ENCODE results near the gene CDH12. TPM values are rescaled to one million over a fixed set of nuclear protein-coding genes. Genes with fewer than 3 reads are reported as not detected.

The CDH12 gene
- total RNA-seq, 2 experiments from 2014 or later = not detected

DNA sequence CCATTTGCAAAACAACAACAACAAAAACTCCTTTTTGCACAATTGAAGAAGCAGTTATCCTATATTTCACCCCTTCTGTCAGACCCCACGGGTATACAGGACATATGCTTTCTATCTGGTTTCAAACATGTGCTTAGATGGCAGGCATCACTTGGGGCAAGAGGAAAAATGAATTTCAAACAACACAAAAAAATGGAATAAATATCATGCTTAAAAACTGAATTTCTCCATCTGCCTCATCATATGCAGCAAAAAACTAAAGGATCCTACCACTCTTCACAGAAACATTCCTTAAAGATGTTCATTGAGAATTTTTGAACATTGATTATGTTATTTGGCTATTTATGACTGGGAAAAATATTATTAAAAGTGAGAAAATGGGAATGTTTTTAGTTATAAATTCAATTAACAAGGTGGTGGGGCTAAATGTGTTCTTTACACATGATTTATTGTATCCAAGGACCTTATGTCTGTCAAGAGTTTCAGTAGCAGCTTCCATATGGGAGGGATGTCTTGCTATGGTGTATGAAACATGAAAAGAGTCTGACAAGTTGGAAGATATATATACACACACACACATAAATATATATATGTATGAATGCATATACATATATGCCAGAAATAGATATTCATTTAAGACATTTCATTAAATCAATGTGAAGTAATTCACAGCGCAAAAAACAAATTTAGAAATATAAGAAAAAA lies 358.0 kb downstream of the CDH12 start:
- H3K27me3 Mint-ChIP-seq = no peaks in the 10 kb centered on the region
- H3K9me3 Mint-ChIP-seq = peaks cover 14% of the 10 kb centered on the region
- no peak for DNase-seq
- ChIA-PET POLR2A (no interaction called here), CTCF (no interaction called here)
- H3K4me3 Mint-ChIP-seq = no peak overlapping the region
- no peaks in the 10 kb centered on the region for H3K4me1 Mint-ChIP-seq
- no peak overlapping the region for H3K27ac Mint-ChIP-seq
- H3K36me3 Mint-ChIP-seq (ENCODE audit: low read depth) = no peaks in the 10 kb centered on the region

- Mint-ChIP-seq H3K4me3 (no peak overlapping the region), H3K9me3 (peaks cover 14% of the 10 kb centered on the region), H3K36me3 (ENCODE audit: low read depth) (no peaks in the 10 kb centered on the region), H3K4me1 (no peaks in the 10 kb centered on the region), H3K27ac (no peak overlapping the region), H3K27me3 (no peaks in the 10 kb centered on the region)
- POLR2A ChIA-PET = no interaction called here
- CTCF ChIA-PET = no interaction called here
- DNase-seq = no peak
These were observed 364.7 kb downstream of the CDH12 start for GRCh38 chr5:22488427-22488826.

DNA sequence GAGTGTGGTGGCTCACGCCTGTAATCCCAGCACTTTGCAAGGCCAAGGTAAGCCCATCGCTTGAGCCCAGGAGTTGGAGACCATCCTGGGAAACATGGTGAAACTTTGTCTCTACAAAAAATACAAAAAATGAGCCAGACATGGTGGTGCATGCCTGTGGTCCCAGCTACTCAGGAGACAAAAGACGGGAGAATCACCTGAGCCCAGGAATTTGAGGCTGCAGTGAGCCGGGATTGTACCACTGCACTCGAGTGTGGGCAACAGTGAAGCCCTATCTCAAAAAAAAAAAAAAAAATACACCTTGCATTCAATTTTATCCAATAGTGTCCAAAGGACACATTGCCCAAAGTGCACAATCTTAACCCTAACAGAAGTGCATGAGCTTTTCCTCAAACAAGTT lies 372.8 kb downstream of the CDH12 start:
- no peak for DNase-seq
- Mint-ChIP-seq H3K4me3 (no peak overlapping the region), H3K36me3 (ENCODE audit: low read depth) (no peaks in the 10 kb centered on the region), H3K27ac (no peak overlapping the region), H3K27me3 (no peaks in the 10 kb centered on the region), H3K4me1 (no peaks in the 10 kb centered on the region), H3K9me3 (peaks cover 12% of the 10 kb centered on the region)
- CTCF ChIA-PET = no interaction called here
- POLR2A ChIA-PET = no interaction called here

GRCh38 chr5:22473886-22474285 lies 379.3 kb downstream of the CDH12 start:
- Mint-ChIP-seq H3K9me3 (peaks cover 13% of the 10 kb centered on the region), H3K4me1 (no peaks in the 10 kb centered on the region), H3K4me3 (no peak overlapping the region), H3K27me3 (no peaks in the 10 kb centered on the region), H3K27ac (no peak overlapping the region), H3K36me3 (ENCODE audit: low read depth) (no peaks in the 10 kb centered on the region)
- DNase-seq = no peak
- ChIA-PET POLR2A (no interaction called here), CTCF (no interaction called here)

DNA sequence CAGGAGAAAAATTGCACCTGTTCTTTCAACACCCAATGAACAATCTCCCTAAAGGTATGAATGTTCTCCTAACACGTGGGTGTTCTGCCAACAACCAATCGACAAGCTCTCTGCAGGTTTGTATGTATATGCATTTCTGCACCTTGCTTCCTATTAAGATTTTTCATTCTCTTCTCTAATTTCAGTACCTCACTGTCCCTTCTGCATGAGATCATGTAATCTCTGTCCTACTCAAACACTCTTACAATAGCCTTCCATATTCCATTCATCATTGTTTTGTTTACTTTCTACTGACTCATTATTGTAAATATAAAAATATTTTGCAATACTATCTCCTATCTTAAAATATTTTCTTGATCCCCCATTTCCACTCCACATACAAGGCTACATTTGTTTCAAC lies 382.0 kb downstream of the CDH12 start:
- POLR2A ChIA-PET = no interaction called here
- Mint-ChIP-seq H3K27me3 (no peaks in the 10 kb centered on the region), H3K27ac (no peak overlapping the region), H3K4me3 (no peak overlapping the region), H3K9me3 (peaks cover 9% of the 10 kb centered on the region), H3K4me1 (no peaks in the 10 kb centered on the region), H3K36me3 (ENCODE audit: low read depth) (no peaks in the 10 kb centered on the region)
- DNase-seq = no peak
- CTCF ChIA-PET = no interaction called here

DNA sequence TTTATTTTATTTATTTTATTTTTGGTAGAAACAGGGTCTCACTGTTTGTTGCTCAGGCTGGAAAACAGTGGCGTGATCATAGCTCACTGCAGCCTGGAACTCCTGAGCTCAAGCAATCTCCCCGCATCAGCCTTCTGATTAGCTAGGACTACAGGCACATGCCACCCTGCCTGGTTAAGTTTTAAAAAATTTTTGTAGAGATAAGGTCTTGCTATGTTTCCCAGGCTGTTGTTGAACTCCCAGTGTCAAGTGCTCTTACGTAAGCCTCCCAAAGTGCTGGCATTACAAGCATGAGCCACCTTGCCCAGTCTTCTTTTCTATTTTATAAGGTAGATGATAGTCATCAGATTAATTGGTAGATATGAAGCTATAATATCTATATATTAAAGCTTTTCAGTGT lies 382.7 kb downstream of the CDH12 start:
- peaks cover 10% of the 10 kb centered on the region for H3K9me3 Mint-ChIP-seq
- ChIA-PET POLR2A (no interaction called here), CTCF (no interaction called here)
- no peaks in the 10 kb centered on the region for H3K4me1 Mint-ChIP-seq
- no peak for DNase-seq
- no peaks in the 10 kb centered on the region for H3K27me3 Mint-ChIP-seq
- H3K4me3 Mint-ChIP-seq = no peak overlapping the region
- no peaks in the 10 kb centered on the region for H3K36me3 Mint-ChIP-seq (ENCODE audit: low read depth)
- H3K27ac Mint-ChIP-seq = no peak overlapping the region

DNA sequence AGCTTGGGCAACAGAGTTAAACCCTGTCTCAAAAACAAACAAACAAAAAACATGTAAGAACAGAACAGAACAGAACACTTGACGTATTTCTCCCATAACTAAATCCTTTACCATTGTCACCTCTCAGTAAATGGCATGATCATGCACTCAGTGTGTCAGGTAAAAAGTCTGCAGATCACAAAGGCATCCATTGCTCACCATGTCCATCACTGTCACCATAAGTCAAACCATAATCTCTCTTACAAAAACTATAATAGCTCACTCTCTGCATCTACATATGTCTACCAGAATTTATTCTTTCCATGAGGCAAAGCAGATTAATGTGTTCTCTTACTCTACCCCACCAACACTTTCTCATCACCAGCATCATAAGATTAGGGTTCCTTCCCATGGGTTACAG lies 387.5 kb downstream of the CDH12 start:
- no peak for DNase-seq
- CTCF ChIA-PET = no interaction called here
- POLR2A ChIA-PET = no interaction called here
- Mint-ChIP-seq H3K36me3 (ENCODE audit: low read depth) (no peaks in the 10 kb centered on the region), H3K4me1 (no peaks in the 10 kb centered on the region), H3K4me3 (no peak overlapping the region), H3K27me3 (no peaks in the 10 kb centered on the region), H3K27ac (no peak overlapping the region), H3K9me3 (peaks cover 10% of the 10 kb centered on the region)

DNA sequence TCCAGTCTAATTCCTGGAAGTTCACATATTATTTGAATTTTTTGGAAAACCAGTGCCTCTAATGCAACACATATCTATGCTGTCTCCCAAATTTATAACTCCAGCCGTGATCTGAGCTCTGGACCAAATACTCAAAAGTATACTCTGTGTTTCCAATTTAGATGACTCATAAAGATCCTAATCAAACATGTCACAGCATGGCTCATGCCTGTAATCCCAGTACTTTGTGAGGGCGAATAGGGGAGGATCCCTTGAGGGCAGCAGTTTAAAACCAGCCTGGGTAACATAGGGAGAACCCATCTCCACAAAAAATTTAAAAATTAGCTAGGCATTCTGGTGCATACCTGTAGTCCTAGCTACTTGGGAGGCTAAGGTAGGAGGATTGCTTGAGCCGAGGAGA lies 388.0 kb downstream of the CDH12 start:
- ChIA-PET CTCF (no interaction called here), POLR2A (no interaction called here)
- Mint-ChIP-seq H3K4me3 (no peak overlapping the region), H3K9me3 (peaks cover 10% of the 10 kb centered on the region), H3K27ac (no peak overlapping the region), H3K4me1 (no peaks in the 10 kb centered on the region), H3K36me3 (ENCODE audit: low read depth) (no peaks in the 10 kb centered on the region), H3K27me3 (no peaks in the 10 kb centered on the region)
- no peak for DNase-seq

GRCh38 chr5:22460189-22460588 lies 393.0 kb downstream of the CDH12 start:
- H3K4me3 Mint-ChIP-seq = no peak overlapping the region
- H3K27ac Mint-ChIP-seq = no peak overlapping the region
- H3K27me3 Mint-ChIP-seq = no peaks in the 10 kb centered on the region
- ChIA-PET POLR2A (no interaction called here), CTCF (no interaction called here)
- peaks cover 13% of the 10 kb centered on the region for H3K9me3 Mint-ChIP-seq
- no peak for DNase-seq
- H3K4me1 Mint-ChIP-seq = no peaks in the 10 kb centered on the region
- H3K36me3 Mint-ChIP-seq (ENCODE audit: low read depth) = no peaks in the 10 kb centered on the region

DNA sequence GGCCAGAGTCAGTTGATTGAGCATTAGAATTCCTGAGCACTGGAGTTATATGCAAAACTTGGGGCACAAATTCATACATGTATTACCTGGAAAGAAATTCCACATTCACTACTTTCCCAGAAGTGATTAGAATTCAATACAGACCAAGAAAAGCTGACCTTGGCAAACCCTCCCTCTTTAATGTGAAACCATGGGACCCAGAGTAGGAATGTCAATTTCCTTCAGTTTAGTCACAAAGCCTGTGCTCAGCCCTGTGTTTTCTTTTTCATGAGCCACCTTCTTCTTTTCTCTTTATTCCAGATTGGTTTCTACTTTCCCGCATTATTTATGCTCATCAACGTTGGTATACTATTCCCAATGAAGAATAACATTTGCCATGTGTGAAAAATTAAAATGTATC lies 420.2 kb downstream of the CDH12 start:
- H3K9me3 Mint-ChIP-seq = peaks cover 4% of the 10 kb centered on the region
- DNase-seq = no peak
- H3K4me3 Mint-ChIP-seq = no peak overlapping the region
- H3K4me1 Mint-ChIP-seq = no peaks in the 10 kb centered on the region
- CTCF ChIA-PET = no interaction called here
- H3K27me3 Mint-ChIP-seq = no peaks in the 10 kb centered on the region
- no peaks in the 10 kb centered on the region for H3K36me3 Mint-ChIP-seq (ENCODE audit: low read depth)
- POLR2A ChIA-PET = no interaction called here
- no peak overlapping the region for H3K27ac Mint-ChIP-seq

DNA sequence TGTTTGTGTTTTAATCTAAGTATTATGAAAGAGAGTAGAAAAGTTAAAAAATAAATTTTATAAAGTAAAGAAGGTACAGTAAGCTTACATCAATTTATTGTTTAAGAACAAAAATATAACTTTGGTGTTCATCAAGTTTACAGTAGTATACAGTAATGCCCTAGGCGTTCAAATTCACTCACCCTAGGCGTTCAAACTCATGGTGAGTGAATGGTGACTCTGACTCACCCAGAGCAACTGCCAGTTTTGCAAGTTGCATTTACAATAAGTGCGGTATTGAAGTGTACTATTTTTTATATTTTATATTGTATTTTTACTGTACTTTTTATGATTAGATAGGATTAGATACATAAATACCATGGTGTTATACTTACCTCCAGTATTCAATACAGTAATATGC lies 421.3 kb downstream of the CDH12 start:
- POLR2A ChIA-PET = no interaction called here
- Mint-ChIP-seq H3K9me3 (peaks cover 4% of the 10 kb centered on the region), H3K27me3 (no peaks in the 10 kb centered on the region), H3K4me3 (no peak overlapping the region), H3K27ac (no peak overlapping the region), H3K4me1 (no peaks in the 10 kb centered on the region), H3K36me3 (ENCODE audit: low read depth) (no peaks in the 10 kb centered on the region)
- DNase-seq = no peak
- CTCF ChIA-PET = no interaction called here

GRCh38 chr5:22431406-22431805 lies 421.7 kb downstream of the CDH12 start:
- CTCF ChIA-PET = no interaction called here
- POLR2A ChIA-PET = no interaction called here
- no peak overlapping the region for H3K27ac Mint-ChIP-seq

GRCh38 chr5:22411554-22412349 lies 441.4 kb downstream of the CDH12 start:
- H3K27me3 Mint-ChIP-seq = no peaks in the 10 kb centered on the region
- no peak overlapping the region for H3K4me3 Mint-ChIP-seq
- POLR2A ChIA-PET = no interaction called here
- no peaks in the 10 kb centered on the region for H3K36me3 Mint-ChIP-seq (ENCODE audit: low read depth)
- DNase-seq = no peak
- no peaks in the 10 kb centered on the region for H3K4me1 Mint-ChIP-seq
- H3K9me3 Mint-ChIP-seq = peaks cover 7% of the 10 kb centered on the region
- CTCF ChIA-PET = no interaction called here
- no peak overlapping the region for H3K27ac Mint-ChIP-seq

More at GRCh38 chr5:22431406-22431805, 421.7 kb downstream of the CDH12 start:
- peaks cover 4% of the 10 kb centered on the region for H3K9me3 Mint-ChIP-seq
- DNase-seq = no peak
- no peaks in the 10 kb centered on the region for H3K4me1 Mint-ChIP-seq
- H3K4me3 Mint-ChIP-seq = no peak overlapping the region
- H3K36me3 Mint-ChIP-seq (ENCODE audit: low read depth) = no peaks in the 10 kb centered on the region
- no peaks in the 10 kb centered on the region for H3K27me3 Mint-ChIP-seq

- Mint-ChIP-seq H3K27ac (no peak overlapping the region), H3K9me3 (peaks cover 16% of the 10 kb centered on the region), H3K36me3 (ENCODE audit: low read depth) (no peaks in the 10 kb centered on the region), H3K27me3 (no peaks in the 10 kb centered on the region), H3K4me1 (no peaks in the 10 kb centered on the region), H3K4me3 (no peak overlapping the region)
- ChIA-PET CTCF (no interaction called here), POLR2A (no interaction called here)
- no peak for DNase-seq
These were observed 461.2 kb downstream of the CDH12 start for GRCh38 chr5:22391956-22392355.

All from activated CD4-positive, alpha-beta memory T cell treated with anti-CD3 and anti-CD28 coated beads, Interleukin-2, amount 10 ng/mL, durations not matched to agents 7 days and 5 days (primary cell).